HEK293T (cell line): ENCODE results near the gene AGMO.

Experiments used
- CTCF ChIA-PET: fragments of 350-600 bp; formaldehyde crosslinking; extraction: SDS; loops from one replicate; lab custom pipeline; 2021; ENCODE audit warnings: antibody characterized with exemption, inconsistent platforms; lab: Yijun Ruan, JAX
- POLR2A ChIA-PET: fragments of 350-600 bp; formaldehyde crosslinking; extraction: SDS; loops from one replicate; lab custom pipeline; 2020; ENCODE audit warnings: antibody characterized with exemption, inconsistent platforms; lab: Yijun Ruan, JAX
- DNase-seq: peaks from one replicate; pipeline ENCODE4 v3.0.0; 2012; ENCODE audit warnings: mixed read lengths; ENCODE audit errors: extremely low spot score
- ARNT ChIP-seq: fragments of 450-650 bp; IDR thresholded peaks from 2 replicates; pipeline ENCODE4 v1.6.1; 2017; ENCODE audit warnings: mild to moderate bottlenecking
- BHLHE40 ChIP-seq: fragments of 450-650 bp; IDR thresholded peaks from 2 replicates; pipeline ENCODE4 v1.6.1; 2016; ENCODE audit warnings: mild to moderate bottlenecking, moderate library complexity, borderline replicate concordance
- CTBP1 ChIP-seq: fragments of 450-650 bp; IDR thresholded peaks from 2 replicates; pipeline ENCODE4 v1.6.1; 2016; ENCODE audit warnings: borderline replicate concordance
- ELF4 ChIP-seq: fragments of 450-650 bp; IDR thresholded peaks from 2 replicates; pipeline ENCODE4 v1.6.1; 2017; ENCODE audit warnings: antibody characterized with exemption
- FOXA1 ChIP-seq: fragments of 450-650 bp; IDR thresholded peaks from 2 replicates; pipeline ENCODE4 v1.6.1; 2016; ENCODE audit warnings: mild to moderate bottlenecking
- FOXK2 ChIP-seq: fragments of 450-650 bp; IDR thresholded peaks from 2 replicates; pipeline ENCODE4 v1.6.1; 2016; ENCODE audit warnings: mild to moderate bottlenecking
- FOXM1 ChIP-seq: fragments of 450-650 bp; IDR thresholded peaks from 2 replicates; pipeline ENCODE4 v1.6.1; 2017; ENCODE audit warnings: mild to moderate bottlenecking, borderline replicate concordance
- HDGF ChIP-seq: fragments of 450-650 bp; IDR thresholded peaks from 2 replicates; pipeline ENCODE4 v1.6.1; 2017; ENCODE audit warnings: antibody characterized with exemption, borderline replicate concordance
- L3MBTL2 ChIP-seq: fragments of 450-650 bp; conservative IDR thresholded peaks from 2 replicates; pipeline ENCODE4 v1.6.1; 2016; ENCODE audit warnings: mild to moderate bottlenecking
- LEF1 ChIP-seq: fragments of 450-650 bp; IDR thresholded peaks from 2 replicates; pipeline ENCODE4 v1.6.1; 2017; ENCODE audit warnings: mild to moderate bottlenecking, borderline replicate concordance
- NFRKB ChIP-seq: fragments of 450-650 bp; IDR thresholded peaks from 2 replicates; pipeline ENCODE4 v1.6.1; 2016; ENCODE audit warnings: mild to moderate bottlenecking, moderate library complexity
- PKNOX1 ChIP-seq: fragments of 450-650 bp; IDR thresholded peaks from 2 replicates; pipeline ENCODE4 v1.6.1; 2016
- SP1 ChIP-seq: fragments of 450-650 bp; IDR thresholded peaks from 2 replicates; pipeline ENCODE4 v1.6.1; 2017
- SUZ12 ChIP-seq: fragments of 450-650 bp; IDR thresholded peaks from 2 replicates; pipeline ENCODE4 v1.6.1; 2016; ENCODE audit warnings: mild to moderate bottlenecking
- TARDBP ChIP-seq: fragments of 450-650 bp; IDR thresholded peaks from 2 replicates; pipeline ENCODE4 v1.6.1; 2016
- ZNF384 ChIP-seq: fragments of 450-650 bp; IDR thresholded peaks from 2 replicates; pipeline ENCODE4 v1.6.1; 2016

AGMO gene

GRCh38 chr7:15234431-15234830, 327.4 kb downstream of the AGMO start:
- TF ChIP-seq FOXK2 (no peak), ARNT (no peak), ZNF384 (no peak), FOXM1 (no peak), ELF4 (no peak), LEF1 (no peak), L3MBTL2 (no peak), FOXA1 (no peak), SP1 (no peak)
- ChIA-PET POLR2A (no interaction called here), CTCF (no interaction called here)
- no peak for DNase-seq

GRCh38 chr7:15228831-15229230, 333.0 kb downstream of the AGMO start:
- POLR2A ChIA-PET = no interaction called here
- TF ChIP-seq PKNOX1 = no peak
- no peak for TF ChIP-seq L3MBTL2
- no peak for TF ChIP-seq SUZ12
- TF ChIP-seq ARNT = no peak
- no peak for TF ChIP-seq FOXK2
- TF ChIP-seq SP1 = no peak
- TF ChIP-seq TARDBP = no peak
- DNase-seq = no peak
- CTCF ChIA-PET = no interaction called here

- TF ChIP-seq ELF4 (no peak), TARDBP (no peak), ARNT (no peak), PKNOX1 (no peak), HDGF (no peak), SP1 (no peak), FOXM1 (no peak), BHLHE40 (no peak), L3MBTL2 (no peak), SUZ12 (no peak), NFRKB (no peak), ZNF384 (no peak), CTBP1 (no peak), LEF1 (no peak), FOXK2 (no peak), FOXA1 (no peak)
- CTCF ChIA-PET = no interaction called here
Observed at GRCh38 chr7:15225981-15226380, 335.8 kb downstream of the AGMO start.

GRCh38 chr7:15219758-15220157, 342.1 kb downstream of the AGMO start:
- DNase-seq = no peak
- POLR2A ChIA-PET = no interaction called here
- CTCF ChIA-PET = no interaction called here
- no peak for TF ChIP-seq FOXK2
- TF ChIP-seq FOXA1 = no peak

More at GRCh38 chr7:15225981-15226380, 335.8 kb downstream of the AGMO start:
- POLR2A ChIA-PET = no interaction called here
- DNase-seq = no peak

- POLR2A ChIA-PET = no interaction called here
- no peak for DNase-seq
- TF ChIP-seq TARDBP = no peak
- CTCF ChIA-PET = no interaction called here
Observed at GRCh38 chr7:15218261-15218660, 343.6 kb downstream of the AGMO start.

DNA sequence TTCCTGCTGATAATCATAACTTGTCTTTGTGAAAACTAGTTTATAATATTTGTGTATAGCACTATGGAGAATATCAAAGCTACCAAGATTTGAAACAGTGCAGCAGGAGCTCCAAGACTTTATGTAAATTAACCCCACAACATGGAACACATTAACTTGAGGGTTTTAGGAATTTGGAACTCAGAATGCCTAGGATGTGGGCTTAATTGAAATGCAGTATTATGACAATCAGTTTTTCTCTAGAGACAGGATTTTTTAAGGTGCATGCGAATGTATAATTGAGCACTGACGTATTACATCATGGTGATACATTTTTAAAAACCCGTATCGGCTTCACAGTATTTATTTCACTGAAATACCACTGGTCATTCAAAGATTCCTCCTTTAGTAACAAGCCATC, 346.2 kb downstream of the AGMO start:
- POLR2A ChIA-PET = no interaction called here
- DNase-seq = no peak
- TF ChIP-seq LEF1 (no peak), PKNOX1 (no peak), SUZ12 (no peak), ARNT (no peak), ZNF384 (no peak), NFRKB (no peak), HDGF (no peak), FOXM1 (no peak), FOXA1 (no peak), SP1 (no peak), BHLHE40 (no peak), CTBP1 (no peak), L3MBTL2 (no peak)
- CTCF ChIA-PET = no interaction called here

DNA sequence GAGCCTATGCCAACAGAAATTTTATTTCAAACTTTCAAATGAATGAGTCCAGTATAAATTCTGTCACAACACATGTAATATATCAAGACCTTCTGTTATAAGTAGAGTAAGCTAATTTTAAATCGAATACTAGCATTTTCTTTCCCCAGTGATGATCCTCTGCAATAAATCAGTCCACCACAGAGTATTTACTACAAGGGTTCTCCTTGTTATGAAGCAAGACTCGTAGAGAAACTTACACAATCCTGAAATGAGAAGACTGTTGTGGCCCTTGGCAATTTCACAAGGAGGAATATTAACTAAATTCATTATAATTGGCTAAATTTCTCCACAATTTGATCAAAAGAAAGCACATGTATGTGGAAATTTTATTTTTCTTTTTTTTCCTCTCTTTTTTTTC, 346.8 kb downstream of the AGMO start:
- DNase-seq = no peak
- POLR2A ChIA-PET = no interaction called here
- TF ChIP-seq NFRKB (no peak), CTBP1 (no peak), L3MBTL2 (no peak), FOXM1 (no peak), ELF4 (no peak), ARNT (no peak), ZNF384 (no peak), FOXK2 (no peak), FOXA1 (no peak), SP1 (no peak), TARDBP (no peak), HDGF (no peak), BHLHE40 (no peak), PKNOX1 (no peak), LEF1 (no peak), SUZ12 (no peak)
- CTCF ChIA-PET = no interaction called here
